HEK293T (cell line): Measurements from ENCODE around the gene TMEM151A.

ENCODE experiments used
- FOXM1 ChIP-seq: fragments of 450-650 bp; IDR thresholded peaks from 2 replicates; pipeline ENCODE4 v1.6.1; 2017; ENCODE audit warnings: mild to moderate bottlenecking, borderline replicate concordance
- HDGF ChIP-seq: fragments of 450-650 bp; IDR thresholded peaks from 2 replicates; pipeline ENCODE4 v1.6.1; 2017; ENCODE audit warnings: antibody characterized with exemption, borderline replicate concordance
- PKNOX1 ChIP-seq: fragments of 450-650 bp; IDR thresholded peaks from 2 replicates; pipeline ENCODE4 v1.6.1; 2016

- TF ChIP-seq HDGF (no peak), FOXM1 (no peak), PKNOX1 (no peak)
These were observed 29.5 kb upstream of the TMEM151A start for GRCh38 chr11:66262191-66262590.
